Right atrium auricular region (tissue), 2 donors: ENCODE results near the gene BCL2L12. TPM values are rescaled to one million over a fixed set of nuclear protein-coding genes. Genes with fewer than 3 reads are reported as not detected.
"Not testable (repeated sequence)": the region's sequence is repeated elsewhere in the genome, so short reads cannot be mapped to it uniquely, and the experiment has no call there.

Source experiments
- DNase-seq: peaks from one replicate; pipeline ENCODE4 v3.0.0-alpha.2; 2019; ENCODE audit warnings: low spot score
- H3K27ac ChIP-seq, 2 donors: fragments of 200-600 bp; sonication (generic); 1 replicate in 1 of 2; 2 replicates in 1 of 2; pipeline ENCODE4 v1.5.1; 2016 to 2019
- H3K27me3 ChIP-seq, 2 donors: fragments of 200-600 bp; sonication (generic); one replicate each; pipeline versions ENCODE4 v1.5.1 to v1.6.0; 2017 to 2019
- H3K36me3 ChIP-seq: fragments of 200-600 bp; sonication (generic); one replicate; pipeline ENCODE4 v1.5.1; 2016
- H3K4me1 ChIP-seq, 2 donors: fragments of 200-600 bp; sonication (generic); one replicate each; pipeline versions ENCODE4 v1.5.1 to v1.6.0; 2017 to 2019
- H3K4me3 ChIP-seq, 2 donors: fragments of 200-600 bp; sonication (generic); 1 replicate in 1 of 2; 2 replicates in 1 of 2; pipeline ENCODE4 v1.5.1; 2017 to 2019; ENCODE audit warnings: mild to moderate bottlenecking in 1 of 2, moderate library complexity in 1 of 2
- H3K9me3 ChIP-seq, 2 donors: fragments of 200-600 bp; sonication (generic); one replicate each; pipeline ENCODE4 v1.5.1; 2019
- total RNA-seq, 2 donors: library from RNA; depleted of rRNA; stranded (reverse); fragments of >200 nt; gene quantifications; one replicate each; pipeline ENCODE4 v1.1.0, GENCODE V29; 2016
- TF ChIP-seq, protein P1 (sequence below), 2 donors: fragments of 200-600 bp; sonication (generic); IDR thresholded peaks; one replicate each; pipeline ENCODE4 v1.5.1; 2019; ENCODE audit warnings: antibody characterized with exemption in 2 of 2

BCL2L12 gene
- total RNA-seq, 2 donors from 2014 or later: 5.7 to 6.5 TPM

DNA sequence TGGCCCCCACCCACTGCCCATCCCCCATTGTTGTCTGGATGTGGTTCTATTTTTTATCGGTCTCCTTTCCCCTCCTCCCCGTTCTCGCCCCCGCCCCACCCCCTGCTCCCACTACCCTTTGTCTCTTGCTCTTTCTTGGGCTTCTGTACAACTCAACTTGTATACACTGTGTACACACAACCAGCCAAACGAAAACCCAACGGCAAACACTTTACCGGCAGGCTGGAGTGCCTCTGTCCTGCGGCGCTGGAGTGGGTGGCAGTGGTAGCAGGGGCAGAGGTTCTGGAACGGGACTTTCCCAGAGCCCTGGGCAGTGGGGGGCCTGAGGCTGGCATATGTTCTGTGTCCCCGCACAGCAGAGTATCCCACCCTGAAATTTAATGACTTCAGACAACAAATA is 39.5 kb upstream of the BCL2L12 start:
- DNase-seq: no peak
- H3K9me3 ChIP-seq: no peaks in the 10 kb centered on the region
- H3K27ac ChIP-seq: no peak overlapping the region
- peaks cover 16% of the 10 kb centered on the region for H3K36me3 ChIP-seq
- H3K27me3 ChIP-seq: no peaks in the 10 kb centered on the region
- H3K4me3 ChIP-seq: no peak overlapping the region
- H3K4me1 ChIP-seq: peaks cover 0 to 15% of the 10 kb centered on the region in 2 donors
- TF ChIP-seq, protein P1, sequence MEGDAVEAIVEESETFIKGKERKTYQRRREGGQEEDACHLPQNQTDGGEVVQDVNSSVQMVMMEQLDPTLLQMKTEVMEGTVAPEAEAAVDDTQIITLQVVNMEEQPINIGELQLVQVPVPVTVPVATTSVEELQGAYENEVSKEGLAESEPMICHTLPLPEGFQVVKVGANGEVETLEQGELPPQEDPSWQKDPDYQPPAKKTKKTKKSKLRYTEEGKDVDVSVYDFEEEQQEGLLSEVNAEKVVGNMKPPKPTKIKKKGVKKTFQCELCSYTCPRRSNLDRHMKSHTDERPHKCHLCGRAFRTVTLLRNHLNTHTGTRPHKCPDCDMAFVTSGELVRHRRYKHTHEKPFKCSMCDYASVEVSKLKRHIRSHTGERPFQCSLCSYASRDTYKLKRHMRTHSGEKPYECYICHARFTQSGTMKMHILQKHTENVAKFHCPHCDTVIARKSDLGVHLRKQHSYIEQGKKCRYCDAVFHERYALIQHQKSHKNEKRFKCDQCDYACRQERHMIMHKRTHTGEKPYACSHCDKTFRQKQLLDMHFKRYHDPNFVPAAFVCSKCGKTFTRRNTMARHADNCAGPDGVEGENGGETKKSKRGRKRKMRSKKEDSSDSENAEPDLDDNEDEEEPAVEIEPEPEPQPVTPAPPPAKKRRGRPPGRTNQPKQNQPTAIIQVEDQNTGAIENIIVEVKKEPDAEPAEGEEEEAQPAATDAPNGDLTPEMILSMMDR (IDR thresholded peaks at IDR 0.05): no peak

DNA sequence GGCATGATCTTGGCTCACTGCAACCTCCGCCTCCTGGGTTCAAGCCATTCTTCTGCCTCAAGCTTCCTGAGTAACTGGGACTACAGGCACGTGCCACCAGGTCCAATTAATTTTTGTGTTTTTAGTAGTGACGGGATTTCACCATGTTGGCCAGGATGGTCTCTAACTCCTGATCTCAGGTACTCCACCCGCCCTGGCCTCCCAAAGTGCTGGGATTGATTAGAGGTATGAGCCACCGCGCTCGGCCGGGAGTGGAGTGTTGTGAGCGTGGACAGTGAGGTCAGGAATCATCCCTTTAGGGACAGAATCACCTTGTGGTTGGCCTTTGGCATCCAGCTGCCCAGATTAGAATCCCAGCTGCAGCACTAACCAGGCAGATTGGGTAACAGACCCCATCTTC is 36.1 kb upstream of the BCL2L12 start:
- Histone ChIP-seq H3K27ac (no peak overlapping the region), H3K27me3 (no peaks in the 10 kb centered on the region), H3K9me3 (no peaks in the 10 kb centered on the region), H3K36me3 (peaks cover 8% of the 10 kb centered on the region), H3K4me3 (no peak overlapping the region), H3K4me1 (peaks cover 0 to 22% of the 10 kb centered on the region in 2 donors)
- TF ChIP-seq, protein P1 (IDR thresholded peaks at IDR 0.05): no peak
- no peak for DNase-seq

DNA sequence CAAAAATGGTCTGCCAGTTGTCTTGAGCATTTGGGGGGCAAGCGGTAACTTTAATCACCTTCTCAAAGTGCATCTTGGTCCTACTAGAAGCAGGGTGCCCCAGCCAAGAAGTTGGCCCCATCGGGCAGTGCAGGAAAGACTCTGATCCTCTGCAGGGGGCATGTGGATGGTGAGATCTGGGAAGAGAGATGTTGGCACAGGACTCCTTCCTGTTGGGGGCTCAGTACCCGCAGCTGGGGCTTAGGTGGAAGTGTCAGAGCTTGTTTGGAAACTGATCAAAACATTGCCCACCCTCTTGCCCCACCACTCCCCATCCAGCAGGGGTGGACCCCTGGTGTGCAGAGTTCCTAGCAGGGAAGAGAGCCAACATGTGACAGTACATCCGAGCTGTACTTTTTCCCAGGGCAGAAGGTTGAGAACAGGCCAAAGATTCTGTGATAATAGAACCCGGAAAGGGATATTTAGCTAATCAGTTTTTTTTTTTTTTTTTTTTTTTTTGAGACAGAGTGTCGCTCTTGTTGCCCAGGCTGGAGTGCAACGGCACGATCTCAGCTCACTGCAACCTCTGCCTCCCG is 34.6 kb upstream of the BCL2L12 start:
- H3K36me3 ChIP-seq: peaks cover 4% of the 10 kb centered on the region
- H3K9me3 ChIP-seq: no peaks in the 10 kb centered on the region
- DNase-seq: no peak
- TF ChIP-seq, protein P1 (IDR thresholded peaks at IDR 0.05): no peak
- peaks cover 0 to 34% of the 10 kb centered on the region in 2 donors for H3K4me1 ChIP-seq
- H3K27ac ChIP-seq: no peak overlapping the region
- H3K4me3 ChIP-seq: no peak overlapping the region
- H3K27me3 ChIP-seq: no peaks in the 10 kb centered on the region

DNA sequence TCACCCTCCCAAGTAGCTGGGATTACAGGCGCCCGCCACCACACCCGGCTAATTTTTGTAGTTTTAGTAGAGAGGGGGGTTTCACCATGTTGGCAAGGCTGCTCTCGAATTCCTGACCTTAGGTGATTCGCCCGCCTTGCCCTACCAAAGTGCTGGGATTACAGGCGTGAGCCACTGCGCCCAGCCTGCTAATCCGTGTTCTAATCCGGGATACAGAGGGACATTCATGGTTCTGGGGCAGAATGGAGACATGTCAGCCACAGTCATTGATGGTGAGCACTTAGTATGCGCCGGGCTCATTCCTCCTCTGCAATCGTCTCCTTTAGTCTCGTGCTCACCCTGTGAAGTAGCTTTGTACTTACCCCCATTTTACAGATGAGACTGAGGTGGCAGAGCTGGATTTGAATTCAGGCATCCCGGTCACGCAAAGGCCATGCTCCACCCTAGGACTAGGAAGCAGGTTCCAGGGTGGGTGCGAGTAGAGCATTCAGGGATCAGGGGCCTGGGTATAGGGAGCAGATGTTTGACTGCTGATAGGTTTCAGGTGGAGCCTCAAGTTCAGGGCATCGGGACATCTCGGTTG is 34.0 kb upstream of the BCL2L12 start:
- peaks cover 0 to 39% of the 10 kb centered on the region in 2 donors for H3K4me1 ChIP-seq
- H3K27ac ChIP-seq: no peak overlapping the region
- no peaks in the 10 kb centered on the region for H3K9me3 ChIP-seq
- no peaks in the 10 kb centered on the region for H3K27me3 ChIP-seq
- TF ChIP-seq, protein P1 (IDR thresholded peaks at IDR 0.05): no peak
- no peak overlapping the region for H3K4me3 ChIP-seq
- no peak for DNase-seq
- peaks cover 10% of the 10 kb centered on the region for H3K36me3 ChIP-seq

DNA sequence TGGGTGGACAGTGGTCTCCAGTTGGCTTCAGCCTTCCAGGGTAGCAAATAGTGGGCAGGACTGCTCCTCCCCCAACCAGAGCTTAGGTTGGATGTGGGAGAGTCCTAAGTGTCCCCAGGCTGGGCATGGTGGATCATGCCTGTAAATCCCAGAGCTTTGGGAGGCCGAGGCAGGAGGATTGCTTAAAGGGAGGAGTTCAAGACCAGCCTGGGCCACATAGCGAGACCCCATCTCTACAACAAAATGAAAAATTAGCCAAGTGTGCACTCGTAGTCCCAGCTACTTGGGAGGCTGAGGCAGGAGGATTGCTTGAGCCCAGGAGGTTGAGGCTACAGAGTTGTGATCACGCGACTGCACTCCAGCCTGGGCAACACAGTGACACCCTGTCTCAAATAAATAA is 33.2 kb upstream of the BCL2L12 start:
- H3K27me3 ChIP-seq: no peaks in the 10 kb centered on the region
- peaks cover 0 to 46% of the 10 kb centered on the region in 2 donors for H3K4me1 ChIP-seq
- no peaks in the 10 kb centered on the region for H3K9me3 ChIP-seq
- DNase-seq: no peak
- TF ChIP-seq, protein P1 (IDR thresholded peaks at IDR 0.05): no peak
- H3K36me3 ChIP-seq: peaks cover 11% of the 10 kb centered on the region
- no peak overlapping the region for H3K4me3 ChIP-seq
- no peak overlapping the region for H3K27ac ChIP-seq

DNA sequence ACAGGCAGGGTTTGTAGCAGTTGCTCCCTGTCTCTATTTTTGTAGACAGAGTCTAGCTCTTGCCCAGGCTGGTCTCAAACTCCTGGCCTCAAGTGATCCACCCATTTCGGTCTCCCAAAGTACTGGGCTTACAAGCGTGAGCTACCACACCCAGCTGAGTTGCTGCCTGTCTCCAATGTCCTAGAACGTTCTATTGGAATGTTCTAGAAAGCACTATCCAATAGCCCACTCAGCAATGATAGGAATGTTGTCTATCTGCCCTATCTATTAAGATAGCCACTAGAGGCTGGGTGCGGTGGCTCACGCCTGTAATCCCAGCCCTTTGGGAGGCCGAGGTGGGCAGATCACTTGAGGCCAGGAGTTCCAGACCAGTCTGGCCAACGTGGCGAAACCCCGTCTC is 32.5 kb upstream of the BCL2L12 start:
- H3K27me3 ChIP-seq, H3K4me3 ChIP-seq, DNase-seq, H3K27ac ChIP-seq, H3K9me3 ChIP-seq: not testable (repeated sequence)
- Histone ChIP-seq H3K4me1 (peaks cover 0 to 53% of the 10 kb centered on the region in 2 donors), H3K36me3 (peaks cover 11% of the 10 kb centered on the region)
